Brain microvascular endothelial cell (primary cell): ENCODE results near the gene DAO.
"Not testable (repeated sequence)": the region's sequence is repeated elsewhere in the genome, so short reads cannot be mapped to it uniquely, and the experiment has no call there.

Source experiments
- DNase-seq: peaks from one replicate; pipeline ENCODE4 v3.0.0-alpha.2; 2020
- H3K27ac ChIP-seq: fragments of 250-450 bp; sonication (Bioruptor Pico); 2 replicates; pipeline ENCODE4 v1.5.1; 2020; ENCODE audit warnings: mild to moderate bottlenecking, moderate library complexity
- H3K27me3 ChIP-seq: fragments of 250-450 bp; sonication (Bioruptor Pico); replicated peaks from 2 replicates; pipeline ENCODE4 v1.5.1; 2020; ENCODE audit warnings: mild to moderate bottlenecking
- H3K36me3 ChIP-seq: fragments of 250-450 bp; sonication (Bioruptor Pico); replicated peaks from 2 replicates; pipeline ENCODE4 v1.5.1; 2020; ENCODE audit warnings: mild to moderate bottlenecking
- H3K4me3 ChIP-seq: 2 replicates; pipeline ENCODE4 v1.5.1; 2011; ENCODE audit warnings: low read depth, mild to moderate bottlenecking, control low read depth, low read length, moderate library complexity
- in situ Hi-C: cut with HindIII; loops from 2 replicates; pipeline ENCODE4 v1.10.0; 2017; ENCODE audit warnings: low sequenced_read_pairs, low pct_ligation_motif_present
- TF ChIP-seq, protein P1 (sequence below): IDR thresholded peaks from 2 replicates; pipeline ENCODE4 v1.5.1; 2011; ENCODE audit warnings: low read depth, mild to moderate bottlenecking, moderate library complexity, low read length, control low read depth, inconsistent platforms; ENCODE audit errors: missing control alignments

Gene DAO

DNA sequence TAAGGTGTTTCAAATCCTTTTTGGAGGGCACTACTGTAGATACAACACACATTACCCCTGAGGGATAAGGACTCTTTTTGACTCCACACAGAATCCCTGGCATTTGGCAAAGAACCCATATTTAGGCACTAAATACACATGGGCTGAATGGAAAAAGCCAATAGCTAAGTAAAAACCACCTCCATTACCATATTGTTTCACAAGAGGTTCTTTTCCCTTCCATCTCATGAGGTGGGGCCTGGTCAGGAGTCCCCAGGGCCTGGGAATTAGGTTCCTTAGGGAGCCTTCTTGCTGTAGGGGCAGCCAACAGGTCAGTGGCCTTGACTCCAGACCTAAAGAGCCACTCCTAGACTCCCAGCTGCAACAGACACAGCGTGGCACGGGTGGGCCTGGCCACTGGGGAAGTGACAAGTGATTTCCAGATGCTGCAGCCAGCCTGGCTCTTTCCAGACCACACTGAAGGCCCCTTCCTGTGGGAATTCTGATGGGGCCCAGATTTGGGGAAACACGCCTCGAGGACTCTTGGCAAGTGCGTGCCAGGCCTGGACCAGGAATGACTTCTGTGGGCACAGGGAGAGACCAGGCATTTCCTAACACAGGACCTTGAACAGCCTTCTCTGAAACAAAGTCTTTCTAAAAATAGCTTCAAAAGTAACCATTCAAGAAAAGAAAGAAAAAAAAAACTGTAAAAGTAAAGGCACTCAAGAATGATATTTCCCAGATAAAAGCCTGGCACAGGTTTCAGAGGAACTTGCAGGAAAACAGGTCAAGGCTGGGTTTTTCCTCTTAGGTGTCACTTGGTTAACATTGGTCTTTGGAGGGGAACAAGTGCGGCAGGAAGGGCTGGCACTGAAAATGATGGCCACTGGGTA, 40.6 kb upstream of the DAO start:
- Histone ChIP-seq H3K27ac (peak overlapping the region; percentile 99), H3K36me3 (peaks cover 86% of the 10 kb centered on the region), H3K27me3 (no peaks in the 10 kb centered on the region), H3K4me3 (no peak overlapping the region)
- in situ Hi-C loops = no loop called here
- no peak for DNase-seq
- TF ChIP-seq, protein P1, sequence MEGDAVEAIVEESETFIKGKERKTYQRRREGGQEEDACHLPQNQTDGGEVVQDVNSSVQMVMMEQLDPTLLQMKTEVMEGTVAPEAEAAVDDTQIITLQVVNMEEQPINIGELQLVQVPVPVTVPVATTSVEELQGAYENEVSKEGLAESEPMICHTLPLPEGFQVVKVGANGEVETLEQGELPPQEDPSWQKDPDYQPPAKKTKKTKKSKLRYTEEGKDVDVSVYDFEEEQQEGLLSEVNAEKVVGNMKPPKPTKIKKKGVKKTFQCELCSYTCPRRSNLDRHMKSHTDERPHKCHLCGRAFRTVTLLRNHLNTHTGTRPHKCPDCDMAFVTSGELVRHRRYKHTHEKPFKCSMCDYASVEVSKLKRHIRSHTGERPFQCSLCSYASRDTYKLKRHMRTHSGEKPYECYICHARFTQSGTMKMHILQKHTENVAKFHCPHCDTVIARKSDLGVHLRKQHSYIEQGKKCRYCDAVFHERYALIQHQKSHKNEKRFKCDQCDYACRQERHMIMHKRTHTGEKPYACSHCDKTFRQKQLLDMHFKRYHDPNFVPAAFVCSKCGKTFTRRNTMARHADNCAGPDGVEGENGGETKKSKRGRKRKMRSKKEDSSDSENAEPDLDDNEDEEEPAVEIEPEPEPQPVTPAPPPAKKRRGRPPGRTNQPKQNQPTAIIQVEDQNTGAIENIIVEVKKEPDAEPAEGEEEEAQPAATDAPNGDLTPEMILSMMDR = no peak

DNA sequence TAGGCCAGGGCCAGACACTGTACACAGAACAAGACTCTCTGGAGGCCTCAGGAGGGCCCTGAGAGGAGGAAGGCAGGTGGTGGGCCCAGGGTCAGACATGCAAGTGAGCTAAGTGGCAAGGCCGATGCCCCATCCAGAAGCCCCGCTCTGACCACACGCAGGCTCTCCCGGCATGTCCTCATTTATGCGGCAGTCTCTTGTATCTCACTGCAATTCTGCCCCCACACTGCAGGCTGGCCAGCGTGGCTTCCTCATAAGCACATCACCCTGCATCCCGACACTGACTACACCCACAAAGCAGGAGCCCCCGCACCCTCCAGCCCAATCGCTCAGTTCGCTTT, 40.0 kb upstream of the DAO start:
- Histone ChIP-seq H3K27me3 (no peaks in the 10 kb centered on the region), H3K36me3 (peaks cover 85% of the 10 kb centered on the region), H3K27ac (peak overlapping the region; percentile 99), H3K4me3 (no peak overlapping the region)
- TF ChIP-seq, protein P1 = no peak
- in situ Hi-C loops = no loop called here
- no peak for DNase-seq

DNA sequence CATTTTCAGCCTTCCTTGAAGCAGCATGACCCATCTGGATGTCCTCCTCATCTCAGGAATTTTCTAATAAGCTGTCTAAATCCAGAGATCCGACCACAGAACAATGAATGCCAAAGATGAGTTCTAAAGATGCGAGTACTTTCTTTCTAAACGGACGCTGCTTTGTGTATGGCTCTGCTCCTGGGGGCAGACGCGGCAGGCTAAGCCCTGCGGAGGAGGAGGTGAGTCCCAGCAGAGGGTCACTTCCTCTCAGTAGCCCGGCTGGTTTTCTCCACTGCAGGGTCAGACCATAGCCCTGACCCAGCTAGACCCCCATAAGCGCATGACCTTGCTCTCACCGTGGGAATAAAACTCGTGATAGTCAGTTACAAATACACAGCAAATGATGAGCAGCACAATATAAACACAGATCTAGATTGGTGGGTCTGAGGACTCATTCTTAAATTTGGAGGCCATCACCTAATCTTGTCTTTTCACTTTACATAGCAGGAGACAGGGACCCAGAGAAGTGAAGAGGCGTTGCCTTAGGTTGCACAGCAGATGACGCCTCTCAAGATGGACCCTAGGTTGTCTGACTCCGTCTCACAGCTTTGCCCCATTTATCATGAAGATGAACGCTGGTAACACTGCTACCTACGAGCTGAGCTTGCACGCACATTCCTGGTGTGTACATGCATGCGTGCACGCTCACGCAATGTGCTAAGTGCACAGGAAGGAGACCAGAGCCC, 39.1 kb upstream of the DAO start:
- peaks cover 85% of the 10 kb centered on the region for H3K36me3 ChIP-seq
- TF ChIP-seq, protein P1 = no peak
- H3K4me3 ChIP-seq = no peak overlapping the region
- no peaks in the 10 kb centered on the region for H3K27me3 ChIP-seq
- in situ Hi-C loops = no loop called here
- no peak for DNase-seq
- peak overlapping the region; percentile 99 for H3K27ac ChIP-seq

DNA sequence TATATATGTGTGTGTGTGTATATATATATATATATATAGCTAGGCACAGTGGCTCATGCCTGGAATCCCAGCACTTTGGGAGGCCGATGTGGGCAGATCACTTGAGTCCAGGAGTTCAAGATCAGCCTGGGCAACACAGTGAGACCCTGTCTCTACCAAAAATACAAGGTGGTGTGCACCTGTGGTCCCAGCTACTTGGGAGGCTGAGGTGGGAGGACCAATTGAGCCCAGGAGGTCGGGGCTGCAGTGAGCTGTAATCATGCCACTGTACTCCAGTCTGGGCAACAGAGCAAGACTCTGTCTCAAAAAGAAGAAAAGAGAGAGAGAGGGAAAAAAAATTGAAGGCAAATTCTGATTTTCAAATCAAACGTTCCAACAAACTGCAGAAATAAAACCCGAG, 38.1 kb upstream of the DAO start:
- DNase-seq, in situ Hi-C loops, H3K4me3 ChIP-seq, H3K27me3 ChIP-seq: not testable (repeated sequence)
- Histone ChIP-seq H3K27ac (peak overlapping the region; percentile 99), H3K36me3 (peaks cover 87% of the 10 kb centered on the region)

DNA sequence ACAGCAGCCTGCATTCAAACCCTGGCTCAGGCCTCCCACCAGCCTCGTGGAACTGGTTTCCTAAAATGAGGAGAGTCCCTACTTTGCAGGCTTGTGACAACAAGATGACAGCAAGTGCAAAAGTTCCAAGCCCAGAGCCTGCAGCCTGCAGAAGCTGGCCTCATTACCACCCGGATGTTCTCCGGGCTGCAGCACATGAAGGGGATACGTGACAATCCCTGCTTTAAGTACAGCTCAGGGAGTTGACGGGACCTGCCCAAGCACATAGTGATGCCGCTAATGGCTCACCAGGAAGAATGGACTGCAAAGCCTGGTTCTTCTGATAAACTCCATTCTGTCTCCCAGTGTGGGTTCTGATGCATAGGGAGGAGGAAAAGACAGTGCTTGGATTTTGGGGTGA, 37.5 kb upstream of the DAO start:
- no peaks in the 10 kb centered on the region for H3K27me3 ChIP-seq
- in situ Hi-C loops = no loop called here
- no peak overlapping the region for H3K4me3 ChIP-seq
- DNase-seq = no peak
- H3K36me3 ChIP-seq = peaks cover 87% of the 10 kb centered on the region
- TF ChIP-seq, protein P1 = no peak
- peak overlapping the region; percentile 99 for H3K27ac ChIP-seq

DNA sequence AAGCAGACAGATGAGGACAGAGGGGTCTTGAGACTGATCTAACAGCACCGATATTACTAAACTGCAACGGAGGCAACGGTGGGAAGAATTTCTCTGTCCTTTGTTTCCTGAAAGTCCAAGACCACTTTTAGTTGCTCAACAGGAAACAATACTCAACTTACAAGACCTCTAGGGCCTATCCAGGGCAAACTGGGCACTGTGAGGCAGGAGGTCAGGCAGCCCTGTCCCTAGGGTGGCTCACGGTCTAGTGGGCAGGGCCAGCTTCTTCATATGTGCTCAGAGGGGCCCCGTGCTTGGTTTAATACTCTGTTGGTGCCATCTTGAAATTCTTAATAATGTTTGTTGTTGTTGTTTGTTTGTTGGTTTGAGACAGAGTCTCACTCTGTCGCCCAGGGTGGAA, 36.7 kb upstream of the DAO start:
- Histone ChIP-seq H3K27ac (no peak overlapping the region), H3K4me3 (no peak overlapping the region), H3K27me3 (no peaks in the 10 kb centered on the region), H3K36me3 (peaks cover 90% of the 10 kb centered on the region)
- in situ Hi-C loops = no loop called here
- TF ChIP-seq, protein P1 = no peak
- no peak for DNase-seq
